ENCODE measurements around the gene OR10K2. TPM values are rescaled to one million over a fixed set of nuclear protein-coding genes. Genes with fewer than 3 reads are reported as not detected.
A peak's percentile ranks its signal among the peaks of the same experiment; 100 is the strongest.
"Not testable (repeated sequence)": the region's sequence is repeated elsewhere in the genome, so short reads cannot be mapped to it uniquely, and the experiment has no call there.

OR10K2 gene
- total and polyA plus RNA-seq, 7 experiments from 2014 or later: not detected

GRCh38 chr1:158434741-158435140 lies 8.7 kb upstream of the OR10K2 start:
- Histone ChIP-seq H3K9me3 (ENCODE audit: control insufficient read depth in 2 of 3, low read length in 3 of 3) (peaks cover 0 to 4% (median 0%) of the 10 kb centered on the region in 3 experiments), H3K27me3 (ENCODE audit: control insufficient read depth in 2 of 2, insufficient read depth in 2 of 2, low read length in 2 of 2) (no peaks in the 10 kb centered on the region), H3K4me1 (ENCODE audit: control insufficient read depth in 2 of 2, insufficient read depth in 2 of 2, low read length in 2 of 2) (no peaks in the 10 kb centered on the region), H3K4me3 (ENCODE audit: low read length) (no peak overlapping the region), H3K27ac (ENCODE audit: low read depth, low read length) (no peak overlapping the region), H3K36me3 (ENCODE audit: control insufficient read depth in 2 of 3, insufficient read depth in 3 of 3, low read length in 3 of 3) (no peaks in the 10 kb centered on the region)
- H3K36me3 Mint-ChIP-seq: peaks cover 0 to 3% (median 0%) of the 10 kb centered on the region in 5 donors
- peaks cover 0 to 5% (median 0%) of the 10 kb centered on the region in 7 donors for H3K4me1 Mint-ChIP-seq
- CTCF ChIA-PET: no interaction called here
- no peak overlapping the region for H3K27ac Mint-ChIP-seq
- H3K4me3 Mint-ChIP-seq: no peak overlapping the region
- intact Hi-C loops (cut with micrococcal nuclease): no loop called here
- POLR2A ChIA-PET: no interaction called here
- peaks cover 3 to 61% (median 28%) of the 10 kb centered on the region in 5 donors for H3K27me3 Mint-ChIP-seq
- ATAC-seq (no peak), DNase-seq (no peak)
- H3K9me3 Mint-ChIP-seq: peaks cover 0 to 26% (median 10%) of the 10 kb centered on the region in 11 donors

- POLR2A ChIA-PET; H3K4me3 Mint-ChIP-seq; H3K36me3 ChIP-seq (ENCODE audit: control insufficient read depth in 2 of 3, insufficient read depth in 3 of 3, low read length in 3 of 3); ATAC-seq; H3K4me1 Mint-ChIP-seq; H3K27ac Mint-ChIP-seq; H3K27me3 ChIP-seq (ENCODE audit: control insufficient read depth in 2 of 2, insufficient read depth in 2 of 2, low read length in 2 of 2); H3K27ac ChIP-seq (ENCODE audit: low read depth, low read length); H3K9me3 ChIP-seq (ENCODE audit: control insufficient read depth in 2 of 3, low read length in 3 of 3); intact Hi-C loops (cut with micrococcal nuclease); H3K4me1 ChIP-seq (ENCODE audit: control insufficient read depth in 2 of 2, insufficient read depth in 2 of 2, low read length in 2 of 2); H3K4me3 ChIP-seq (ENCODE audit: low read length); CTCF ChIA-PET; DNase-seq; H3K36me3 Mint-ChIP-seq: not testable (repeated sequence)
- Mint-ChIP-seq H3K9me3 (peaks cover 0 to 45% (median 11%) of the 10 kb centered on the region in 11 donors), H3K27me3 (peaks cover 3 to 70% (median 23%) of the 10 kb centered on the region in 5 donors)
Observed at GRCh38 chr1:158430163-158430562, 4.1 kb upstream of the OR10K2 start.

- no peak overlapping the region for H3K4me3 Mint-ChIP-seq
- DNase-seq (no peak), ATAC-seq (no peak)
- POLR2A ChIA-PET: no interaction called here
- no peaks in the 10 kb centered on the region for H3K9me3 ChIP-seq (ENCODE audit: control insufficient read depth in 2 of 3, low read length in 3 of 3)
- H3K27ac ChIP-seq (ENCODE audit: low read depth, low read length): no peak overlapping the region
- no peaks in the 10 kb centered on the region for H3K36me3 ChIP-seq (ENCODE audit: control insufficient read depth in 2 of 3, insufficient read depth in 3 of 3, low read length in 3 of 3)
- no peak overlapping the region for H3K27ac Mint-ChIP-seq
- H3K27me3 ChIP-seq (ENCODE audit: control insufficient read depth in 2 of 2, insufficient read depth in 2 of 2, low read length in 2 of 2): peaks cover 0 to 3% of the 10 kb centered on the region in 2 donors
- H3K27me3 Mint-ChIP-seq: peaks cover 4 to 35% (median 16%) of the 10 kb centered on the region in 5 donors
- peaks cover 0 to 4% (median 0%) of the 10 kb centered on the region in 5 donors for H3K36me3 Mint-ChIP-seq
- intact Hi-C loops (cut with micrococcal nuclease): no loop called here
- H3K4me1 ChIP-seq (ENCODE audit: control insufficient read depth in 2 of 2, insufficient read depth in 2 of 2, low read length in 2 of 2): no peaks in the 10 kb centered on the region
- H3K4me3 ChIP-seq (ENCODE audit: low read length): no peak overlapping the region
- no peaks in the 10 kb centered on the region for H3K4me1 Mint-ChIP-seq
- CTCF ChIA-PET: no interaction called here
- H3K9me3 Mint-ChIP-seq: peaks cover 0 to 22% (median 6%) of the 10 kb centered on the region in 11 donors
Observed at GRCh38 chr1:158425027-158425426, 1.0 kb downstream of the OR10K2 start.

- no peak for DNase-seq
- Mint-ChIP-seq H3K27me3 (peaks cover 4 to 21% (median 10%) of the 10 kb centered on the region in 5 donors), H3K36me3 (no peaks in the 10 kb centered on the region), H3K27ac (no peak overlapping the region), H3K4me1 (no peaks in the 10 kb centered on the region), H3K4me3 (no peak overlapping the region), H3K9me3 (peaks cover 0 to 3% (median 0%) of the 10 kb centered on the region in 11 donors)
- Histone ChIP-seq H3K4me3 (ENCODE audit: low read length) (no peak overlapping the region), H3K27ac (ENCODE audit: low read depth, low read length) (no peak overlapping the region), H3K9me3 (ENCODE audit: control insufficient read depth in 2 of 3, low read length in 3 of 3) (no peaks in the 10 kb centered on the region), H3K36me3 (ENCODE audit: control insufficient read depth in 2 of 3, insufficient read depth in 3 of 3, low read length in 3 of 3) (no peaks in the 10 kb centered on the region), H3K4me1 (ENCODE audit: control insufficient read depth in 2 of 2, insufficient read depth in 2 of 2, low read length in 2 of 2) (no peaks in the 10 kb centered on the region), H3K27me3 (ENCODE audit: control insufficient read depth in 2 of 2, insufficient read depth in 2 of 2, low read length in 2 of 2) (peaks cover 0 to 3% of the 10 kb centered on the region in 2 donors)
- no peak for ATAC-seq
- POLR2A ChIA-PET: no interaction called here
- intact Hi-C loops (cut with micrococcal nuclease): no loop called here
- CTCF ChIA-PET: no interaction called here
Observed at GRCh38 chr1:158422212-158422611, 3.8 kb downstream of the OR10K2 start.

GRCh38 chr1:158417586-158417985 lies 8.5 kb downstream of the OR10K2 start:
- no peak overlapping the region for H3K4me3 ChIP-seq (ENCODE audit: low read length)
- ATAC-seq (no peak), DNase-seq (no peak)
- no peak overlapping the region for H3K27ac ChIP-seq (ENCODE audit: low read depth, low read length)
- no peaks in the 10 kb centered on the region for H3K4me1 Mint-ChIP-seq
- no peaks in the 10 kb centered on the region for H3K36me3 ChIP-seq (ENCODE audit: control insufficient read depth in 2 of 3, insufficient read depth in 3 of 3, low read length in 3 of 3)
- H3K9me3 Mint-ChIP-seq: peaks cover 0 to 1% (median 0%) of the 10 kb centered on the region in 11 donors
- ChIA-PET POLR2A (no interaction called here), CTCF (no interaction called here)
- H3K4me1 ChIP-seq (ENCODE audit: control insufficient read depth in 2 of 2, insufficient read depth in 2 of 2, low read length in 2 of 2): no peaks in the 10 kb centered on the region
- intact Hi-C loops (cut with micrococcal nuclease): no loop called here
- no peak overlapping the region for H3K4me3 Mint-ChIP-seq
- H3K9me3 ChIP-seq (ENCODE audit: control insufficient read depth in 2 of 3, low read length in 3 of 3): no peaks in the 10 kb centered on the region
- no peak overlapping the region for H3K27ac Mint-ChIP-seq
- H3K27me3 Mint-ChIP-seq: peaks cover 1 to 21% (median 16%) of the 10 kb centered on the region in 5 donors
- no peaks in the 10 kb centered on the region for H3K36me3 Mint-ChIP-seq
- no peaks in the 10 kb centered on the region for H3K27me3 ChIP-seq (ENCODE audit: control insufficient read depth in 2 of 2, insufficient read depth in 2 of 2, low read length in 2 of 2)

GRCh38 chr1:158414651-158415345 lies 11.2 kb downstream of the OR10K2 start:
- CTCF ChIA-PET: no interaction called here

GRCh38 chr1:158407092-158407491 lies 18.9 kb downstream of the OR10K2 start:
- no peaks in the 10 kb centered on the region for H3K36me3 Mint-ChIP-seq

More at GRCh38 chr1:158414651-158415345, 11.2 kb downstream of the OR10K2 start:
- DNase-seq: no peak
- Histone ChIP-seq H3K36me3 (ENCODE audit: control insufficient read depth in 2 of 3, insufficient read depth in 3 of 3, low read length in 3 of 3) (no peaks in the 10 kb centered on the region), H3K4me1 (ENCODE audit: control insufficient read depth in 2 of 2, insufficient read depth in 2 of 2, low read length in 2 of 2) (no peaks in the 10 kb centered on the region), H3K9me3 (ENCODE audit: control insufficient read depth in 2 of 3, low read length in 3 of 3) (no peaks in the 10 kb centered on the region), H3K27me3 (ENCODE audit: control insufficient read depth in 2 of 2, insufficient read depth in 2 of 2, low read length in 2 of 2) (peaks cover 0 to 7% of the 10 kb centered on the region in 2 donors), H3K27ac (ENCODE audit: low read depth, low read length) (no peak overlapping the region), H3K4me3 (ENCODE audit: low read length) (no peak overlapping the region)
- no peak for ATAC-seq
- H3K27me3 Mint-ChIP-seq: peaks cover 0 to 22% (median 6%) of the 10 kb centered on the region in 5 donors
- H3K27ac Mint-ChIP-seq: no peak overlapping the region
- POLR2A ChIA-PET: no interaction called here
- H3K4me3 Mint-ChIP-seq: no peak overlapping the region
- H3K9me3 Mint-ChIP-seq: no peaks in the 10 kb centered on the region
- intact Hi-C loops (cut with micrococcal nuclease): no loop called here
- no peaks in the 10 kb centered on the region for H3K36me3 Mint-ChIP-seq
- H3K4me1 Mint-ChIP-seq: peaks cover 0 to 2% (median 0%) of the 10 kb centered on the region in 7 donors

More at GRCh38 chr1:158407092-158407491, 18.9 kb downstream of the OR10K2 start:
- H3K27ac ChIP-seq (ENCODE audit: low read depth, low read length): no peak overlapping the region
- Mint-ChIP-seq H3K27me3 (peaks cover 4 to 34% (median 24%) of the 10 kb centered on the region in 5 donors), H3K9me3 (no peaks in the 10 kb centered on the region), H3K4me1 (peaks cover 0 to 2% (median 0%) of the 10 kb centered on the region in 7 donors), H3K27ac (no peak overlapping the region), H3K4me3 (no peak overlapping the region)
- peaks cover 0 to 7% of the 10 kb centered on the region in 2 donors for H3K27me3 ChIP-seq (ENCODE audit: control insufficient read depth in 2 of 2, insufficient read depth in 2 of 2, low read length in 2 of 2)
- H3K36me3 ChIP-seq (ENCODE audit: control insufficient read depth in 2 of 3, insufficient read depth in 3 of 3, low read length in 3 of 3): no peaks in the 10 kb centered on the region
- H3K4me1 ChIP-seq (ENCODE audit: control insufficient read depth in 2 of 2, insufficient read depth in 2 of 2, low read length in 2 of 2): no peaks in the 10 kb centered on the region
- peak in 1 of 9 donors; percentile 0 for DNase-seq
- H3K9me3 ChIP-seq (ENCODE audit: control insufficient read depth in 2 of 3, low read length in 3 of 3): no peaks in the 10 kb centered on the region
- no peak overlapping the region for H3K4me3 ChIP-seq (ENCODE audit: low read length)
- no peak for ATAC-seq
- ChIA-PET CTCF (no interaction called here), POLR2A (no interaction called here)
- intact Hi-C loops (cut with micrococcal nuclease): no loop called here

Data from naive thymus-derived CD4-positive, alpha-beta T cell (primary cell).